Measurements from ENCODE around the gene SLCO2A1.

SLCO2A1 gene

DNA sequence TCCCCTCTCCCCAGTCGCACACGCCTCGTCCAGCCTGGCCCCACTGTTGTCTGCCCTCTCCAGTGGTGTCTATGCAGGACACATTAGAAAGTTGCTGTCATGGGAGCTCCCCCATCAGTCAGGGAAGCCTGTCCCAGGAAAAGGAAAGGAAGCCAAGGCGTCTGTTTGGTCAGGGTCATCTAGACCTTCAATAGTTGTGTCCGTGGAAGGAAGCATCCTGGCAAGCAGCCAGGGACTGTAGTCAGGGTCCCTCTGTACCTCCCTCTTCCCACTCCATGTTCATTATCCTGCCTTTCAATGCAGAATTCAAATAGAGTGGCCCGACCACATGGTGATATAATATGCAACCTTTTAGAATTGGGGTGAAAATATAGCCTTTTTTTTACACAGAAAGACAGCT is 73.4 kb downstream of the SLCO2A1 start:
- no peaks in the 10 kb centered on the region for H3K9me3 Mint-ChIP-seq
- CTCF ChIA-PET: no interaction called here
- no peaks in the 10 kb centered on the region for H3K36me3 Mint-ChIP-seq
- H3K27me3 Mint-ChIP-seq: peaks cover 15% of the 10 kb centered on the region
- no peak overlapping the region for H3K27ac Mint-ChIP-seq
- no peaks in the 10 kb centered on the region for H3K4me1 Mint-ChIP-seq
- no peak for DNase-seq
- no peak overlapping the region for H3K4me3 Mint-ChIP-seq

DNA sequence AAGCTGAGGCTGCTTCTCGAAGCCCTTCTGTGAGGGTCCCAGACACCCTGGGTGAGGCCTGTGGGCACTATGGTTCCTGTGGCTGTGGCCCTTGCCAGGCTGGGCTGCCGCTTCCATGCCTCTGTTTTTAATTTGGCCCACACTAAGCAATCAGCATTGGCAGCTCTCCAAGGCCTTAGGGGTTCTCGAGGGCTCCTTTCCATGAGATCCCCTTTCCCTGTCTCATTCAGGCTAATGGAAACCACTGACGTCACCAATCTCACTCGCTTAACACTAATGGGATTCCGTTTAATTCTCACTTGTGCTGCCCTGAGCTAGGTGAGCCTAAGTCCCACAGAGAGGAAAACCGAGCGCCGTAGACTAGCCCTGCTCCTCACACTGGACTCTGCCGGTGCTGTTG is 73.8 kb downstream of the SLCO2A1 start:
- no peaks in the 10 kb centered on the region for H3K4me1 Mint-ChIP-seq
- no peak overlapping the region for H3K4me3 Mint-ChIP-seq
- peaks cover 17% of the 10 kb centered on the region for H3K27me3 Mint-ChIP-seq
- CTCF ChIA-PET: no interaction called here
- H3K36me3 Mint-ChIP-seq: no peaks in the 10 kb centered on the region
- no peak overlapping the region for H3K27ac Mint-ChIP-seq
- no peaks in the 10 kb centered on the region for H3K9me3 Mint-ChIP-seq
- DNase-seq: no peak

DNA sequence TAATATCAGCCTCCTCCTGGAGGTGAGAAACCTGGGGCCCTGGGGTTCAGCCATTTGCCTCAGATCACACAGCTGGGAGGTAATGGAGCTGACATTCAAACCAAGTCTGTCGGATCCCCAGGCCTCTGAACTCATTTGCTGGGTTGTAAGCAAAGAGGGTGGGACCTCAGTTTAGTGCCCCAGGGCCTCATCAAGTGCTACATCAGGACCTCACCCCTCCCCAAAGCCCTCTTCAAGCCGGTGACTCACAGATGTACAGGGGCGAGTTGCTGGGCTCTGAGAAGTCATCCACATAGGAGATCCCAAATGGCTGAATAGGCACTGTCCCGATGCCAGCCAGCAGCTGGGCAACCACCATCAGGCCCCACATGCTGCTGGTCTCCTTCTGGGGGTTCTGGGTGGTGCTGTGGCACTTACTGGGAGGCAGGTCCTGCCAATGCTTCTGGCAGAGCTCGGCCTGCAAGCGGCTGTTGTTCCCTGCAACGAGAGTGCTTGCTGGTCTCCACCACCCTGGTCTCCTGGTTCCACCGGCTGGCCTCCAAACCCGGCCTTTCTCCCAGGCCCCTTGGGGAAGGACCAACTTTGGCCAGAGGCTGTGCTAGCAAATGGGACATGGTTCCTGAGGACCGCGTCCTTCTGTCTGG is 74.9 kb downstream of the SLCO2A1 start:
- CTCF ChIA-PET: no interaction called here
- H3K27me3 Mint-ChIP-seq: peaks cover 17% of the 10 kb centered on the region
- no peak for DNase-seq
- no peak overlapping the region for H3K4me3 Mint-ChIP-seq
- no peak overlapping the region for H3K27ac Mint-ChIP-seq
- no peaks in the 10 kb centered on the region for H3K4me1 Mint-ChIP-seq
- H3K36me3 Mint-ChIP-seq: no peaks in the 10 kb centered on the region
- H3K9me3 Mint-ChIP-seq: no peaks in the 10 kb centered on the region

DNA sequence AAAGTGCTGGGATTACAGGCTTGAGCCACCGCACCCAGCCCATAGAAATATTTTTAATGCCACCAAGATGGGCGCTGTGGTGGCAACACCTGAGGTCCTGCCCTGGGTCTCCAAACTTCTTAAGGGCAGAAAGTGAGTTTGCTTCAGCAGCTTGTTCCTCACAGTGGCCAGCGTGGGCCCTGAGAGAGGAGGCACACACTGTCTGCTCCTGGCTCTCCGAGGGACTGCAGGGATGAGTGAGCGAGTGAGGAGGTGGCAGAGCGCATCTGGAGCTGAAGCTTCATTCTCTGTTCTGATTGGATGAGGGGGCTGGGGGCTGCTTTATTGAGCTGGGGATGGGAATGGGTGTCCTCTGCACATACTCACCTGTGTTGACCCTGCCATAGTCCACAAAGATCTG is 76.4 kb downstream of the SLCO2A1 start:
- no peak for DNase-seq
- Mint-ChIP-seq H3K27me3 (peaks cover 17% of the 10 kb centered on the region), H3K27ac (no peak overlapping the region), H3K4me3 (no peak overlapping the region), H3K9me3 (no peaks in the 10 kb centered on the region), H3K4me1 (no peaks in the 10 kb centered on the region), H3K36me3 (no peaks in the 10 kb centered on the region)
- CTCF ChIA-PET: no interaction called here

DNA sequence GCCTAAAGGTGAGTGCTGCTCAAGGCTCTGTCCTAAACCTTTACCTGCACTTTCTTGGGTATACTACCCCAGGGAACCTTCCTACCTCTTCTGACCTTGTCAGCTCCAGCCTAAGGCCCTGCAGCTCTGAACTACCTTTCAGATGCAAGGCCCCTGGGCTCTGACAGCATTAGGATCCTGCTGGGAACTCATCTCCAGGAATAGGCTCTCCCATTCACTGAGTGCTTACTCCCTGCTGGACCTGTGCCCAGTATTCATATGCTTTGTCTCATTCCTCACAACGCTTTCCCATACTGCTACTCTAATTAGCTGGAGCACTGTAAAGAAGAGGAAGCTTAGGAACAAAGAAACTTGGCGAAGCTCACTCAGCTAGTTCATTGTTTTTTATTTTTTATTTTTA is 80.3 kb downstream of the SLCO2A1 start:
- no peak overlapping the region for H3K4me3 Mint-ChIP-seq
- DNase-seq: no peak
- no peaks in the 10 kb centered on the region for H3K36me3 Mint-ChIP-seq
- no peak overlapping the region for H3K27ac Mint-ChIP-seq
- H3K27me3 Mint-ChIP-seq: peaks cover 19% of the 10 kb centered on the region
- H3K4me1 Mint-ChIP-seq: peaks cover 5% of the 10 kb centered on the region
- no peaks in the 10 kb centered on the region for H3K9me3 Mint-ChIP-seq
- CTCF ChIA-PET: no interaction called here

DNA sequence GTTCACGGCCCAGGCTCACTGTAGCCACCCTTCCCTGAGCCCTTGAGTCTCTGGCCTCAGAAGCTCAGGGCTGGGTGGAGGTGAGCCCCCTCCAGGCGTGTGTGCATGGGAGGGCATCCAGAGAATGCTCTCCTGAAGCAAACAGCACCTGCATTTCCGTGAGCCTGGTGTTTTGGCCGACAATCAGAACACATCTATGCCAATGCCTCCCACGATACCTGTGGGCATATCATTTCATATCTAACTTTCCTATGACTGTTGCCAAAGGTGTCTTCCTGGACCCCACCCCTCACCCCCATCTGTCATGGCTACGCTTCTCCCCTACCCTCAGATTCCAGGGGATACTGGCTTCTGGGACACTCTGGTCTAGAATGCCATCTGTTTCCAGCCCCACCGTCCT is 80.7 kb downstream of the SLCO2A1 start:
- Mint-ChIP-seq H3K4me3 (no peak overlapping the region), H3K36me3 (no peaks in the 10 kb centered on the region), H3K4me1 (peaks cover 5% of the 10 kb centered on the region), H3K27ac (no peak overlapping the region), H3K9me3 (no peaks in the 10 kb centered on the region), H3K27me3 (peaks cover 19% of the 10 kb centered on the region)
- DNase-seq: no peak
- CTCF ChIA-PET: no interaction called here

DNA sequence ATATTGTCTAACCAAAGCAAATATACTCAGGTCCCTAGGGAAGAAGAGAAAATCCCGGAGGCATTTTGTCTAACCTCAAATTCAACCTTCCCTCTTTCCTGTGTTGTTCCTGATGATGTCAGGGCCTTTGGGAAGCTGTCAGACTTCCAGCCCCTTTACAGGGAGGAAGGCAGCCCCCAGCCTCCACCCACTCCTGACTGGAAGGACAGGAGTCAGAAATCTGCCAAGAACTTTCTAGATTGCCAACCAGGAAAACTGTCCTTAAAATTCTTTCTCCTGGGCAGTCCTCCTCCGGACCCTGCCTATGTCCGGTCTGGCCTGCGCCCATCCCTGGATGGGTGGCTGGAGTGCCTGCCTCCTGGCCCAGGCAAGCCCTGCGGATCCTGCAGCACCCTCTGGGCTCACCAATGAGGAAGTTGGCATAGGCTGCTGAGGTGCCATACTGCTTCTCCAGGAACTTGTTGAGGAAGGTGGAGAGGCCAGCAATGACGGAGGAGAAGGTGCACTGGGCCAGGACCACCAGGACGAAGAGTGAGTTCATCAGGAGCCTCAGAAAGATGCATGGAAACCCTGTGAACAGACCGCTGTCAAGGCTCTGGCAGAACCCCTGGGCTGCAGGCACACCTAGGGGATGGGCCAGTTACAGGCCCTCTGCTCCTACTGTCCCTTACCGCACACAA is 81.5 kb downstream of the SLCO2A1 start:
- no peak for DNase-seq
- CTCF ChIA-PET: no interaction called here
- Mint-ChIP-seq H3K9me3 (no peaks in the 10 kb centered on the region), H3K4me3 (no peak overlapping the region), H3K4me1 (peaks cover 5% of the 10 kb centered on the region), H3K36me3 (no peaks in the 10 kb centered on the region), H3K27me3 (peaks cover 23% of the 10 kb centered on the region), H3K27ac (no peak overlapping the region)

DNA sequence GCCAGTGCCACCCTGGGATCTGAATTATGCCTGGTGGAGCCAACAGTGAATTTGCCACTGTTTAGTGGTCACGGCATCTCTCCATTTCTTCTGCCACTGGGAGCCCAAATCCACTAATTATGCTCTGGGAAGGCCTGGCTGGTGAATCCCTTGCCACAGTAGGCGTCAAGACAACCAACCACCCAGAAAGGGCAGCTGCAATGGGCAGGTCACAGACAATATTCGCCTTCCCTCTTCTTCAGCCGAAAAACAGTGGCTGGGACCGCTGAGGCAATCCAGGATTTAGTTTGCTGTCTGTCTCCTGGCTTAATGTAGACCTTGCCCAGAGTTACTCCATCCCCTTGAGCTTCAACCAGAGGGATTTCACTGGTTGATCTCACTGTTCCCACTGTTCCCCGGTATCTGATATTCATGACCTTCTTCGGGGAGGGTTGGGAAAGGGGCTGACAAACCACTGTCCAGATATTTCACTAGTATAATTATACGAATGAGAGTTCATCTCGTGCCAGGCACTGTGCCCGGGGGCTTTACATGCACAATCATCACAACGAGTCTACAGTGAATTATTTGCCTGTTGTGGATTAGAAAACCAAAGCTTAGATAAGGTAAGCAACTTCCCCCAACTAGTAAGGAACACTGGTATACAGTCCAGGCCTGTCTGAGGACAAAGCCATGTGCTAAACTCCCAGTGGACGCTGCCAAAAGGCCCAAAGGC is 84.2 kb downstream of the SLCO2A1 start:
- H3K4me3 Mint-ChIP-seq: no peak overlapping the region
- no peak for DNase-seq
- H3K9me3 Mint-ChIP-seq: no peaks in the 10 kb centered on the region
- H3K4me1 Mint-ChIP-seq: peaks cover 10% of the 10 kb centered on the region
- CTCF ChIA-PET: no interaction called here
- H3K27me3 Mint-ChIP-seq: peaks cover 21% of the 10 kb centered on the region
- no peak overlapping the region for H3K27ac Mint-ChIP-seq
- H3K36me3 Mint-ChIP-seq: no peaks in the 10 kb centered on the region

DNA sequence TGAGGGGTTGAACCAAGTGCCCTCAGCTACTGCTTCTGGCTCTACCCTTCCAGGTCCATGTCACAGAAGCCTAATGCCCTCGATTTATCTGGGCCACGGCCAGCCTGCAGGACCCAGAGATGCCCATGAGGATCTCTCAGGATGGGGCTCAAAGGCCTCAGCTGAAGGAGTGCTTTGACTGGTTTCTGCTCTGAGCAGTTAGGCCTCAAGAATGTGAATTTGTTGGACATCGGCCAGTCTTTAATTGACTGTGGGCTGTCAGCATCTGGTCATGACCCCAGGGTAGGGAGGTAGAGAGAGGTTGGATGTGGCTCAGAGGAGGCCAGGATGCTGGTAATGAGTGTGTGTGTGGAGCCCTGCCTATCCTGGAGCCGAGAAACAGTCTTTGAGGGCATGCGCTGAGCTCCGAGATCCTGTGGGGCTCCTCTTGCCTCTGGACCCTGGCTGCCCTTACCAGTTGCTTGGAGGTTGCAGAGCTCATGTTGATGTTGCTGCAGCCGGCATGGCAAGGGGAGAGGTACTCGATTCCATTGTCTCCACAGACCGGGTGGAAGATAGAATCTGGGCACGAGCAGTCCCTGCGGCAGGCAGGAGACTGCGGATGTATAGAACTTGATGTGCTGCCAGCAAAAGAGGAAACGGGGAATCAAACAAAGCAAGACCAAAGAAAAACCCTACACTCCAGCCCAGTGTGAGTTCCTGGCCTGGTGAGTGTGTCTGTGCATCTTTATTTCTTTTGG is 84.9 kb downstream of the SLCO2A1 start:
- Mint-ChIP-seq H3K4me3 (no peak overlapping the region), H3K9me3 (no peaks in the 10 kb centered on the region), H3K27me3 (peaks cover 29% of the 10 kb centered on the region), H3K27ac (no peak overlapping the region), H3K4me1 (peaks cover 10% of the 10 kb centered on the region), H3K36me3 (no peaks in the 10 kb centered on the region)
- DNase-seq: no peak
- CTCF ChIA-PET: interaction anchor here (0.7 kb wide), 1 partner anchor 16 kb away, joined by 3 read pairs; no protein-coding TSS in a partner anchor

DNA sequence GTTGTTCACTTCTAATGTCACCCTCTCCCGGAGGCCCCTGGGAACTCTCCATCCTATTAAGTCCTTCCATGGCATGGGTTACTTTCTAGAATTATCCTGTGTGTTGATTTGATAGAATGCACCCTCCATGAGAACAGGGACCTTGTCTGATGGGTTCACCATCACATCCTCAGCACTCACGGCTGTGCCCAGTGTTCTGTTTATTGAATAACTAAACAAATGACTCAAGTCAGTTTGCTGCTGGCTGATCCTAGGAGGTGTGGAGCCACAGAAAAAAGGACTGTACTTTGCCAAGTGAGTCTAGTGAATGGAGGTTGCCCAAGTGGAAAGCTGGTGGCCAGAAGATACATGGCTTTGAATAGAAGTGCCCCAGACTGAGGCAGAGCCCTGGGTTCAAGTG is 85.5 kb downstream of the SLCO2A1 start:
- peaks cover 10% of the 10 kb centered on the region for H3K4me1 Mint-ChIP-seq
- no peak for DNase-seq
- no peaks in the 10 kb centered on the region for H3K36me3 Mint-ChIP-seq
- CTCF ChIA-PET: no interaction called here
- H3K9me3 Mint-ChIP-seq: no peaks in the 10 kb centered on the region
- peaks cover 30% of the 10 kb centered on the region for H3K27me3 Mint-ChIP-seq
- H3K27ac Mint-ChIP-seq: no peak overlapping the region
- H3K4me3 Mint-ChIP-seq: no peak overlapping the region

DNA sequence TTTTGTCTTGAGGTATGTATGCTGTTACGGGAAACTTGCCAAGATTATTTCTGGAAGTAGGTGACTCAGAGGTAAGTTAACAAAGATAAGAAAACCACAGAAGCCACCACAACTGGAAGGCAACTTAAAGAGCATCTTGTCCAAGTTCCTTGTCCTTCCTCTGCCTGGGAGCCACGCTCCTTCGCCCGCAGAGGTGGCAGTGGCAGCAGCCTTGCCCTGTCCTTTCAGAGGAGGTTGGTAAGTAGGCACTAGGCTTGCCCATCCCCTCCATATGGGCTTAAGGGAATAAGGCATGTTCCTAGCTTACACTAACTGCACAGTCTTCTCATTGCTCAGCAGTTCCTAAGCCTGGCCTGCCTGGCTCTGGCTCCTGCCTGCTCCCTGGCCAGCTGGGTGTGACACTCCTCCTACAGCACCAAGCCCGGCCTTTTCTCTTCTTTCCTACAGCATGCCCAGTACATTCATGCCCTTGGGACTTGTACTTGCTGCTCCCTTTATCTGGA is 86.0 kb downstream of the SLCO2A1 start:
- H3K9me3 Mint-ChIP-seq: no peaks in the 10 kb centered on the region
- CTCF ChIA-PET: no interaction called here
- H3K27ac Mint-ChIP-seq: no peak overlapping the region
- no peak for DNase-seq
- H3K27me3 Mint-ChIP-seq: peaks cover 31% of the 10 kb centered on the region
- H3K36me3 Mint-ChIP-seq: no peaks in the 10 kb centered on the region
- no peak overlapping the region for H3K4me3 Mint-ChIP-seq
- peaks cover 10% of the 10 kb centered on the region for H3K4me1 Mint-ChIP-seq

DNA sequence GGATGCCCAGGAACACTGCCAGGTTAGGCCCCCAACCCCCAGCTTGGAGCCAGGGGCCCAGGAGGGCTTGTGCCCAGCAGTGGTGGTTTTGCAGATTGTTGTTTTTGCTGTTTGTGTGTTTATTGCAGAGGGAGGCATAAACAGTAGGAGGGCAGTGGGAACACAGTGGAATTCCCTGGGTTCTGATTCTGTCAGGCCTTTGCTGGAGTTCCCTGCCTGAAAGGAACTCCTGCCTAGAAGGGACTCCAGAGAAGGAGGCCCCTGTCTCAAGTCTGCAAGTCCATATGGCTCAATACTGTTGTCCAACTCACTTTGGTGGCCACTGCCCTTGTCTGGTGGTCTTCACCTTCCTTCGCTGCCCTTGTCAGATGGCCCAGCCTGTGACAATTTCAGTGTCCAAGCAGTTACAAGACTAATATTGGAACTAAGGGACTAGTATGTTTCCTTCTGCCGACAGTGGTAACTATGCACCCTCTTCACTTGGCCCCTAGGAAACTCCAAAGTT is 86.6 kb downstream of the SLCO2A1 start:
- H3K4me1 Mint-ChIP-seq: peaks cover 10% of the 10 kb centered on the region
- H3K27ac Mint-ChIP-seq: no peak overlapping the region

DNA sequence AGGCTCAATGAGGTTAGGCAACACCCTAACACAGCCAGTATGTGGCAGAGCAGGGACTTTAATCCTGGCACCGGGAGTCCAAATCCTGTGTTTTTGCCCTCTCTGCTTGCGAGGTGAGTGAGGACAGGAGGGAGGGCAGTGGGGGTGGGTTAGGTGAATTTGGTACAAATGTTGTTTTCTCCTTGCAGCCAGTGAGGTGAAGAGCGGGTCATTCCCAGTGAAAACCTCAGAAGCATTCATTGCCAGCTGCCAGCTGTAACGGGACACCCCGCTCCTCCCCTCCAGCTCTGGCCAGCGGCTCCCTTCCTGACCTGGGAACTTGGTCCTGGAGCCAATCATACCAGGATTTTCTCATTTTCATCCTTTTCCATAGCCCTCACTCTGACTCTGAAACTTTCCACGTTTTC is 88.3 kb downstream of the SLCO2A1 start:
- CTCF ChIA-PET: no interaction called here
- H3K4me3 Mint-ChIP-seq: no peak overlapping the region
- peaks cover 38% of the 10 kb centered on the region for H3K27me3 Mint-ChIP-seq
- no peak overlapping the region for H3K27ac Mint-ChIP-seq
- peaks cover 8% of the 10 kb centered on the region for H3K4me1 Mint-ChIP-seq
- DNase-seq: no peak
- no peaks in the 10 kb centered on the region for H3K9me3 Mint-ChIP-seq
- H3K36me3 Mint-ChIP-seq: no peaks in the 10 kb centered on the region

More for the DNA sequence above, 86.6 kb downstream of the SLCO2A1 start:
- no peaks in the 10 kb centered on the region for H3K36me3 Mint-ChIP-seq
- CTCF ChIA-PET: no interaction called here
- no peaks in the 10 kb centered on the region for H3K9me3 Mint-ChIP-seq
- H3K4me3 Mint-ChIP-seq: no peak overlapping the region
- H3K27me3 Mint-ChIP-seq: peaks cover 37% of the 10 kb centered on the region
- DNase-seq: no peak

DNA sequence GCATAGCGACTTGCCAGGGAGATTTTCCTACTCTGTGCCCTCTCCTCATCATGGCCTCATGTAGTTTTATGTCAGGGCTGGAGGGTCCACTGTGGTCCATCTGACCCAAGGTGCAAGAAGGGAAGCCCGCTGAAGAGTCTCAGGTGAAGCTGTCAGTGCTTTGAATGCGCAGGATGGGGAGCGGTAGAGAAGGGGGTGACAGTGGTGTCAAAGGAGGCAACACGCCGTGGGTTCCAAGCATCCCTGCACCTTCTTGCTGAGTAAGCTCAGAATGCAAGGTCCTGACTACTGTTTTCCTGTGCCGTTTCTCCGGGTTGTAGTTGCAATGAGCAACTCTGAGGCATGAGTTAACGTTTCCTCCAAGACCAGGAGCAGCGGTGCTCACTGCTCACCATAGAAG is 89.2 kb downstream of the SLCO2A1 start:
- Mint-ChIP-seq H3K36me3 (no peaks in the 10 kb centered on the region), H3K27ac (no peak overlapping the region), H3K4me1 (peaks cover 6% of the 10 kb centered on the region), H3K27me3 (peaks cover 40% of the 10 kb centered on the region), H3K4me3 (no peak overlapping the region), H3K9me3 (no peaks in the 10 kb centered on the region)
- CTCF ChIA-PET: no interaction called here
- DNase-seq: no peak
